Endothelial cell of umbilical vein (primary cell): ENCODE results near the gene SLC4A2. TPM values are rescaled to one million over a fixed set of nuclear protein-coding genes. Genes with fewer than 3 reads are reported as not detected.

Experiments
- BruUV-seq: library from RNA; stranded (reverse); fragments of 400-500 nt; replicated peaks from 2 replicates; lab custom pipeline; 2021; lab: Mats Ljungman, UMichigan
- CTCF ChIA-PET: fragments of 300-600, 350-600 bp; sonication (Branson Sonifier 250); formaldehyde crosslinking; loops from one replicate; lab custom pipeline; 2021; ENCODE audit warnings: antibody characterized with exemption, inconsistent platforms; lab: Charles Lee
- POLR2A ChIA-PET: fragments of 300-600, 350-600 bp; sonication (Branson Sonifier 250); formaldehyde crosslinking; loops from one replicate; lab custom pipeline; 2021; ENCODE audit warnings: antibody characterized with exemption, inconsistent platforms; lab: Charles Lee
- DNase-seq: peaks from one replicate; pipeline ENCODE4 v3.0.0-alpha.2; 2011; ENCODE audit warnings: low read depth, low spot score
- FAIRE-seq: peaks from 2 replicates; lab custom pipeline; 2011; peaks lifted over from hg19 to GRCh38; lab: Jason Lieb, UNC
- H2AFZ ChIP-seq: 2 replicates; pipeline ENCODE4 v1.6.0; 2012; ENCODE audit warnings: low read depth, low read length, control low read depth, inconsistent platforms
- H3K27ac ChIP-seq: 2 replicates; pipeline ENCODE4 v1.5.1; 2011; ENCODE audit warnings: low read depth, mild to moderate bottlenecking, control low read depth, low read length, moderate library complexity; ENCODE audit not compliant: insufficient read depth
- H3K27me3 ChIP-seq, 2 experiments: 2 replicates each; pipeline versions ENCODE4 v1.6.0 to v1.6.1; 2011; ENCODE audit warnings: low read length in 2 of 2, mixed read lengths in 1 of 2; ENCODE audit not compliant: control insufficient read depth in 2 of 2, insufficient read depth in 2 of 2
- H3K36me3 ChIP-seq, 2 experiments: 2 replicates in 1 of 2; 3 replicates in 1 of 2; pipeline ENCODE4 v1.5.1; 2011; ENCODE audit warnings: low read length in 2 of 2, mild to moderate bottlenecking in 1 of 2, moderate library complexity in 1 of 2; ENCODE audit not compliant: control insufficient read depth in 2 of 2, insufficient read depth in 2 of 2; ENCODE audit errors: extremely low read depth in 1 of 2
- H3K4me1 ChIP-seq: 3 replicates; pipeline ENCODE4 v1.5.1; 2011; ENCODE audit warnings: mild to moderate bottlenecking, low read length; ENCODE audit not compliant: control insufficient read depth, insufficient read depth; ENCODE audit errors: extremely low read depth
- H3K4me2 ChIP-seq: 2 replicates; pipeline ENCODE4 v1.6.1; 2011; ENCODE audit warnings: low read length, control low read depth, mixed read lengths; ENCODE audit not compliant: insufficient read depth
- H3K4me3 ChIP-seq, 3 experiments: fragments of 200-600 bp in 1 of 3; sonication (generic), shearing (Covaris generic) in 1 of 3; replicated peaks in 1 of 3; 2 replicates each; pipeline ENCODE4 v1.5.1; 2011 to 2016; ENCODE audit warnings: control low read depth in 3 of 3, low read length in 3 of 3, mild to moderate bottlenecking in 2 of 3, inconsistent platforms in 1 of 3, low read depth in 1 of 3, moderate library complexity in 1 of 3; ENCODE audit not compliant: insufficient read depth in 1 of 3
- H3K79me2 ChIP-seq: 2 replicates; pipeline ENCODE4 v1.6.0; 2012; ENCODE audit warnings: low read length, inconsistent platforms; ENCODE audit not compliant: control insufficient read depth, insufficient read depth
- H3K9ac ChIP-seq: replicated peaks from 2 replicates; pipeline ENCODE3; 2011; ENCODE audit warnings: low read length, control low read depth; ENCODE audit not compliant: insufficient read depth; ENCODE audit errors: extremely low read depth
- H3K9me1 ChIP-seq: replicated peaks from 3 replicates; pipeline ENCODE4 v1.6.0; 2011; ENCODE audit warnings: mild to moderate bottlenecking, low read length; ENCODE audit not compliant: control insufficient read depth, insufficient read depth; ENCODE audit errors: extremely low read depth
- H3K9me3 ChIP-seq: replicated peaks from 2 replicates; pipeline ENCODE4 v1.5.1; 2012; ENCODE audit warnings: low read length, inconsistent platforms; ENCODE audit not compliant: control insufficient read depth, insufficient read depth
- H4K20me1 ChIP-seq: replicated peaks from 2 replicates; pipeline ENCODE3; 2011; ENCODE audit warnings: mild to moderate bottlenecking, low read length; ENCODE audit not compliant: control insufficient read depth, insufficient read depth; ENCODE audit errors: extremely low read depth
- EZH2 ChIP-seq: IDR thresholded peaks from 2 replicates; pipeline ENCODE4 v1.6.1; 2012; ENCODE audit warnings: borderline replicate concordance, low read depth, mild to moderate bottlenecking, moderate library complexity, low read length, inconsistent platforms; ENCODE audit not compliant: severe bottlenecking
- FOS ChIP-seq: IDR thresholded peaks from 2 replicates; pipeline ENCODE4 v1.6.1; 2011; ENCODE audit warnings: mild to moderate bottlenecking, low read length, moderate library complexity, borderline replicate concordance; ENCODE audit not compliant: insufficient read depth
- GATA2 ChIP-seq: IDR thresholded peaks from 2 replicates; pipeline ENCODE4 v1.7.0; 2011; ENCODE audit warnings: low read depth, mild to moderate bottlenecking, moderate library complexity, mixed read lengths, low read length; ENCODE audit not compliant: insufficient read length, insufficient read depth
- JUN ChIP-seq: IDR thresholded peaks from 2 replicates; pipeline ENCODE4 v1.6.1; 2011; ENCODE audit warnings: borderline replicate concordance, low read depth; ENCODE audit not compliant: insufficient read length, insufficient read depth
- MAX ChIP-seq: IDR thresholded peaks from 2 replicates; pipeline ENCODE4 v1.6.1; 2011; ENCODE audit not compliant: insufficient read depth, insufficient read length
- MYC ChIP-seq: IDR thresholded peaks from one replicate; pipeline ENCODE4 v1.6.1; 2011; ENCODE audit warnings: mild to moderate bottlenecking, low read depth, low read length
- POLR2A ChIP-seq: IDR thresholded peaks from 2 replicates; pipeline ENCODE4 v1.6.1; 2012; ENCODE audit warnings: low read depth, mild to moderate bottlenecking, control low read depth, low read length
- POLR2AphosphoS5 ChIP-seq: IDR thresholded peaks from 2 replicates; pipeline ENCODE4 v1.6.1; 2012; ENCODE audit warnings: low read depth, mild to moderate bottlenecking, control low read depth, low read length, moderate library complexity; ENCODE audit not compliant: insufficient read depth
- dilution Hi-C: fragments of 300-500 bp; cut with MboI; formaldehyde crosslinking; loops from one replicate; pipeline ENCODE4 v1.15.0; 2019; ENCODE audit warnings: low sequenced_read_pairs; ENCODE audit not compliant: extremely low pct_ligation_motif_present
- intact Hi-C: fragments of 100-400 bp; cut with micrococcal nuclease; formaldehyde crosslinking; loops from one replicate; pipeline ENCODE4 v1.10.0; 2022
- polyA plus RNA-seq, 4 experiments: library from polyadenylated mRNA; depleted of rRNA in 3 of 4; stranded (reverse) in 3 of 4; unstranded in 1 of 4; fragments of >200 nt; gene quantifications; 2 replicates each; pipeline versions ENCODE4 v1.2.1 to v1.2.3, GENCODE V29; 2011 to 2012; ENCODE audit warnings: missing spikeins in 1 of 4
- total RNA-seq: library from RNA; stranded (reverse); gene quantifications from 2 replicates; pipeline ENCODE4 v1.2.3, GENCODE V29; 2021
- TF ChIP-seq, protein P1 (sequence below), 2 donors: IDR thresholded peaks; 1 replicate in 1 of 2; 2 replicates in 1 of 2; pipeline ENCODE4 v1.5.1; 2011; ENCODE audit warnings: low read length in 2 of 2, mild to moderate bottlenecking in 2 of 2, moderate library complexity in 2 of 2, control low read depth in 1 of 2, inconsistent platforms in 1 of 2, low read depth in 1 of 2; ENCODE audit not compliant: insufficient read depth in 1 of 2; ENCODE audit errors: extremely low read depth in 1 of 2

Gene SLC4A2
- total and polyA plus RNA-seq, 2 donors (not counting 3 experiments of a cell fraction or from before 2014, with no cell fraction given), result 108 to 172 TPM

- DNase-seq (no peak), FAIRE-seq (no peak)
- Histone ChIP-seq H4K20me1 (no peaks in the 10 kb centered on the region), H3K9me3 (no peaks in the 10 kb centered on the region), H3K36me3 (peaks cover 9 to 37% of the 10 kb centered on the region in 2 experiments), H3K4me3 (no peak overlapping the region), H2AFZ (no peak overlapping the region), H3K79me2 (peaks cover 52% of the 10 kb centered on the region), H3K9ac (no peak overlapping the region), H3K4me2 (no peak overlapping the region), H3K9me1 (no peaks in the 10 kb centered on the region), H3K27me3 (no peaks in the 10 kb centered on the region), H3K4me1 (peaks cover 19% of the 10 kb centered on the region), H3K27ac (no peak overlapping the region)
- dilution Hi-C loops, result no loop called here
- ChIA-PET CTCF (interaction anchor here (0.7 to 3.0 kb wide), 7 partner anchors 8 to 153 kb away, joined by 3 to 33 read pairs (median 4); no protein-coding TSS in a partner anchor), POLR2A (no interaction called here)
- TF ChIP-seq MAX, result no peak
- no peak for TF ChIP-seq FOS
- no peak for TF ChIP-seq POLR2A
- no peak for TF ChIP-seq POLR2AphosphoS5
- TF ChIP-seq GATA2, result no peak
- TF ChIP-seq MYC, result no peak
- TF ChIP-seq, protein P1, sequence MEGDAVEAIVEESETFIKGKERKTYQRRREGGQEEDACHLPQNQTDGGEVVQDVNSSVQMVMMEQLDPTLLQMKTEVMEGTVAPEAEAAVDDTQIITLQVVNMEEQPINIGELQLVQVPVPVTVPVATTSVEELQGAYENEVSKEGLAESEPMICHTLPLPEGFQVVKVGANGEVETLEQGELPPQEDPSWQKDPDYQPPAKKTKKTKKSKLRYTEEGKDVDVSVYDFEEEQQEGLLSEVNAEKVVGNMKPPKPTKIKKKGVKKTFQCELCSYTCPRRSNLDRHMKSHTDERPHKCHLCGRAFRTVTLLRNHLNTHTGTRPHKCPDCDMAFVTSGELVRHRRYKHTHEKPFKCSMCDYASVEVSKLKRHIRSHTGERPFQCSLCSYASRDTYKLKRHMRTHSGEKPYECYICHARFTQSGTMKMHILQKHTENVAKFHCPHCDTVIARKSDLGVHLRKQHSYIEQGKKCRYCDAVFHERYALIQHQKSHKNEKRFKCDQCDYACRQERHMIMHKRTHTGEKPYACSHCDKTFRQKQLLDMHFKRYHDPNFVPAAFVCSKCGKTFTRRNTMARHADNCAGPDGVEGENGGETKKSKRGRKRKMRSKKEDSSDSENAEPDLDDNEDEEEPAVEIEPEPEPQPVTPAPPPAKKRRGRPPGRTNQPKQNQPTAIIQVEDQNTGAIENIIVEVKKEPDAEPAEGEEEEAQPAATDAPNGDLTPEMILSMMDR (IDR thresholded peaks at IDR 0.05; ENCODE audit: extremely low read depth in 1 of 2, insufficient read depth in 1 of 2, low read depth in 1 of 2, low read length in 2 of 2), result no peak
- no peak for TF ChIP-seq EZH2
- no peak for TF ChIP-seq JUN
- BruUV-seq, result no TSS peak
- intact Hi-C loops, result loop anchor here (2.0 kb wide), 1 partner anchor 127 kb away; no protein-coding TSS in a partner anchor
Observed at GRCh38 chr7:151115836-151116418, 56.5 kb downstream of the SLC4A2 start.
